GM18909 (cell line): Measurements from ENCODE around the gene AKAP11.
A peak's percentile ranks its signal among the peaks of the same experiment; 100 is the strongest.

Source experiments
- ATAC-seq: cut with Tn5 transposase; IDR thresholded peaks from one replicate; pipeline ENCODE4 v1.9.1; 2021; ENCODE audit warnings: mild to moderate bottlenecking; ENCODE audit not compliant: unreplicated experiment, poor library complexity

AKAP11 gene

DNA sequence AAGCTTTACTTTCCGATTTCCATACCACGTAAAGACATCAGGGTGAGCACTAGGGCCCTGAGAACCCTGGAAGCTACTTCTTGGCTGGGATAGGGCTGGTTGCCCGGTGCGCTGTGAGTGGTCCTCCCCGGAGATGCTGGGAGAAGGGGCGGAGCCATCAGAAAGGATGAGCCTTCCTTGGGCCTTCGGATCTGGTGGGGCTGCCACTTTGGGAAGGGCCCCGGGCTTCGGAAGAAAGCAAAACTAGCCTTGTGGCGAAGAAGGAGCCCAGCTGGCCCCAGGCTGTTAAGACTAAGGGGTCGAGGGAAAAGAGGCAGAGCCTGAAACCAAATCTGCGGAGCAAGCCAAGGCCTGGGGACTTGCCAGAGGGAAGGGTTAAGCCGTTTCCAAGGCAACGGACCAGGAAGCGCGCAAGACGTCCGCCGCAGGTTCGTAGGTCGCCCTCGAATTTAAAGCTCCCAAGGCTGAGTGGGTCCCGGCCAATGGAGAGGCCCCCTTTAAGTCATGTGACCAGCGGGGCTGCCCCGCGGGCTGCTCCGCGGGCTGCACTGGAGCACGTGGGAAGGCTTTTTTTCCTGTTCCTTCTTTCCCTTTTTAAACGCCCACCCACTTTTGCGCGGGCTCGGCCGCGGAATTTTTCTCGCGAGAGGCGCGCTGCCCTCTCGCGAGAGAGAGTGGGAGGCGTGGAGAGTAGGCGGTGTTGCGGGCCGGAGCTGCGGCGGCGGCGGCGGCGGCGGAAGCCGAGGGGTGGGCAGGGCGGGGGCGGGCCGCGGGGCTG lies 426 bp upstream of the AKAP11 start:
- ATAC-seq, result peak; percentile 86

DNA sequence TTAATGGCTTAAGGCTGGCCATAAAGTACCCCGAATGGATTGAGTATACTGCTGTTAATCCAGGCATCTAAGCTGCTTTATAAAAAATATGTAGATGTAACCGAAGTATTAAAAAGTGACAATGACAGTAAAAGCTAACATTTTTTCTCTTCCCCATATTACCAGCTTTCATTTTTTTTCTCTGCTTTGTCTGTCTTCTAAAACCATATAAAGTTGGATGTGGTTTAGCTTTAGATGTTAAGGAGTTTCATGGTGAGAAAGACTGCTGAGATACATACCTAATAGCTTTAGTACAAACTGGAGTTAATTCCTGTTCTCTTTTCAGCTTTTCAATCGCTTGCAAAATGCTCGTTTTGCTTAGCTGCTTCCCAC lies 838 bp downstream of the AKAP11 start:
- no peak for ATAC-seq

DNA sequence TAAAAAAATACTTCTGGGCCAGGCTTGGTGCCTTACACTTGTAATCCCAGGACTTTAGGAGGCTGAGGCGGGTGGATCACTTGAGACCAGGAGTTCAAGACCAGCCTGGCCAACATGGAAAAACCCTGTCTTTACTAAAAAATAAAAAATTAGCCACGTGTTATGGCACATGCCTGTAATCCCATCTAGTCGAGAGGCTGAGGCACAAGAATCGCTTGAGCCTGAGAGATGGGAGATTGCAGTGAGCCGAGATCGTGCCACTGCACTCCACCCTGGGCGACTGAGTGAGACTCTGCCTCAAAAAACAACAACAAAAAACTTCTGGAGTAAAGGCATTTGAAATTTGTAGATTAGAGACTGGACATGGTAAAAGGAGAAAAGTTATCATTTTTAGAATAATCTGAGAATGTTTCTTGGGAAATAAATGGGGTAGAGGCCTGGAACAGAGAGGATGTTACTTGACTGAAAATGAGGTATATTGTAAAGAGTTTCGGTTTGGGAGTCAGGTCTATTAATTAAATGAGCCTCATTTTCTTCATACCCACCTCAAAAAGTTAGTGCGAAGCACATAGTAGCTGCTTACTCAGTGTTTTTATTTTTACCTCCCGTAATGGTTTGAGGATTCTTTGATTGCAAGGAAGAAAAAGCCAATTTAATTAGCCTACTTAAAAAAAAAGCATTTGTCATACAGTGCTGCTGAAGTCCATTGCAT lies 2.6 kb downstream of the AKAP11 start:
- ATAC-seq, result no peak

DNA sequence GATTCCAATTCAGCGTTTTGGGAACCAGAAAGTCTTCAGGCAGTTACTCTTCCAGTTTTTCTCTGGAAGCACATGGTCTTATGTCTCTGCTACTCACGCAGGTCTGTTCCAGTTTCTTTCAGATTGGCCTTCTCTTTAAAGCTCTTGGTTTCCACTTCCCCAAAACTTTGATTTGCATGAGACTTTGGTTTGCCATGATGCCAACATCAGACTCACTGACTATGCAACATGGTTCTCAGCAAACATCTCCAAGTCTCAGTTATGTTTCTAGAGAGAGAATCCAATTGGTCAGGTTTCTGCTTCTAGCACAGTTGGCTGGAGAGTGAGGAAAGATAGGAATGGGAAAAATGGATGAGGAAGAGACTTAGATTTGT lies 3.1 kb downstream of the AKAP11 start:
- ATAC-seq, result peak; percentile 38

DNA sequence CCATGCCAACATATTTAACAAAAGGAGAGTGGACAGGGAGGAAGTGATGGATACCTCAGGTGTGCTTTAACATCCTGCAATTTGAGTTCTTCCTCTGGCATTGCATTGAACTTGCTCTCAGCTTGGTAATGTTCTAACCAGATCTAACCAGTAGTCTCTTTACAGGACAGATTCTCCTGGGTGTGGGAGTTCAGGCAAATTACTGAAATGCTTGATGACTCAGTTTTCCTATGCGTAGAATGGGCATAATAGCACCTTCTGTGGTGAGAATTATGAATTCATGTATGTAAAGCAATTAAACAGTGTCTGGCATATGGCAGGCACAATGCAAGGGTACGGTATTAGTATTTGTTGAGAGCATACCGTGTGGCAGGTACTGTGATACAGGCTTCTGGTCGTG lies 3.6 kb downstream of the AKAP11 start:
- no peak for ATAC-seq

DNA sequence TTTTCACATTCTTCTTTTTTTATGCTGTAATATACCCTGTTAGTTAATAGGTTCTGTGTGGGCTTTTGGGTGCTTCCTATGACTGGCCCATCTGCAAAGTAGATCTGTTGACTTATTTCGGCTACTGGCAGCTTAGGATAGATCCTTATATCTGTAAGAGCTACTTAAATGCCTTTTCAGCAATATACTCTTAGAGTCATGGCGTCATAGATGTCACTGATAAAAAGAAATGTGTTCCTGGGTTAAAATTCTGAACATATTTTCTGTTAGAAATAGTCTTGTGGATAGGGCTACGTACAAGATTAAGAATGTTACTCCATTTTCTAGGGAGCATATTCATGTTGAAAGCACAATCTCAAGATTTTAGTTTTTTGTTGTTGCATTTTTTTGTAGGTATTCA lies 4.7 kb downstream of the AKAP11 start:
- ATAC-seq, result no peak

DNA sequence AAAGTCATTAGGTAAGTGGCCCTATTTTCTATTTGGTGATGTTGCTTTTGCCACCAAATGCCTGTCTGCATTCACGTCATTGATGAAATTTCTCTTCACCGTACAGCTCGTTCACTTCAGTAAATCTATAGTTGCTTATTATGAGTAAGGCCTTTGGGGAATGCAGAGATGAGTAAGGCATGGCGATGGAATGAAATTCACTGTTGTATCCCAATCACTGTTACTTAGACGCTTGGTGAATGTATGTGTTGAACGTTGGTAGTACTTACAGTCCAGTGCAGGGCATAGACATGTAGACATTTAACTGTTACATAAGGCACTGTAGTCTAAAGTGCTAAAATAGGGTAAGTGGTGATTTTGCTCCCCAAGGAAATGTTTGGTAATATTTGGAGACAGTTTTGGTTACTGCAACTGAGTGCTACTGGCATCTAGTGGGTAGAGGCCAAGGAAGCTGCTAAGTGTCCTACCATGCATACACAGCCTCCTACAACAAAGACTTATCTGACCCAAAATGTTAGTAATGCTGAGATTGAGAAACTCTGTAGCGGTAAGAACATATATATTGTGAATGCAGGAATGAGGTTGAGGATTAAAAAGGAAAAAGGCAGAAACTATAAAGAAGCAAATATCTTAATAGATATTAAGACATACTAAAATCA lies 5.8 kb downstream of the AKAP11 start:
- no peak for ATAC-seq

DNA sequence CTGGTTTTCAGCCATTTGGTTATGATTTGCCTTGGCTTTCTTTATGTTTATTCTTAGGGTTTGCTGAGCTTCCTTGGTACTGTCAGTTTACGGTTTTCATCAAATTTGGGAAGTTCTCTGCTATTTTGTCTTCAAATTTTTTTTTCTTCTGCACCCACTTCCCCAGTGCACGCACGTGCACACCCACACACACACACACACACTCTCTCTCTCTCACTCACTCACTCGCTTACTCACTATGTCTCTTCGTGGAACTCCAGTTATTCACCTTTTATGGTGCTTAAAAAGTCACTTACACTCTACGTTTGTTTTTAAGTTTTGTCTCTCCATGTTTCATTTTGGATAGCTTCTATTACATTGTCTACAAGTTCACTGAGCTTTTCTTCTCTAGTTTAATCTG lies 7.1 kb downstream of the AKAP11 start:
- no peak for ATAC-seq

DNA sequence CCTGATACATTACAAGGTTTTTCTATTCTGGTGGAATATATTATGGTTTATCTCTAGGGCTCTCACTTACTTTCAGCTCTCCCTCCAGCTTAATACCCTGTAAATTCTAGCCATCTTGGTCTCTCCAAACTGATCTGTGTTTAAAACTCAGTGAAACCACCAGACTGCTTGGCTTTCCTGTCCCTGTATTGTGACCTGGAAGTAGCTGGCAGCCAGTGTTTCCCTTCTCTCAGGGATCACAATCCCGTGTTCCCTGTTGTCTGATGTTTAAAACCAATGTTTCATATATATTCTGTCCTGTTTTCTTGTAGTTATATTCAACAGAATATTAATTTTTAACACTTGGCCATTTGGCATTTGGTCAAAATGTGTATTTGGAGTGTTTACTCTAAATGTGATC lies 8.0 kb downstream of the AKAP11 start:
- no peak for ATAC-seq

DNA sequence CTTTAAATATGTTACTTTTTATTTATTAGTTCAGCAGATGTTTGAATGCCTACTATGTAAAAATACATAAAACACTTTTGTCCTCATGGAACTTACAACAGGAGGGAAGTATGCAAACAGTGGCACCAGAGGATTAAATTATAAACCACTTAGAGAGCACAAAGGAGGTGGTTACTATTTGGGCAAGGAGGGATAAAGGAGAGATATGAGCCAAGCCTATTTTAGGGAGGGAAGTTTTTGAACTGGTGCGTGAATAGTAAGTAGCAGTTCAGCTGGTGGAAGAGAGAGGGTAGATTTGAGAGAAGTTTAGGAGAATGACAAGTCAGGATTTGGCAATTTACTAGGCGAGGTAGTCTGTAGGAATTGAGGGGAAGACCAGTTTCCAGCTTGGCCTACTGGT lies 8.6 kb downstream of the AKAP11 start:
- ATAC-seq, result no peak

DNA sequence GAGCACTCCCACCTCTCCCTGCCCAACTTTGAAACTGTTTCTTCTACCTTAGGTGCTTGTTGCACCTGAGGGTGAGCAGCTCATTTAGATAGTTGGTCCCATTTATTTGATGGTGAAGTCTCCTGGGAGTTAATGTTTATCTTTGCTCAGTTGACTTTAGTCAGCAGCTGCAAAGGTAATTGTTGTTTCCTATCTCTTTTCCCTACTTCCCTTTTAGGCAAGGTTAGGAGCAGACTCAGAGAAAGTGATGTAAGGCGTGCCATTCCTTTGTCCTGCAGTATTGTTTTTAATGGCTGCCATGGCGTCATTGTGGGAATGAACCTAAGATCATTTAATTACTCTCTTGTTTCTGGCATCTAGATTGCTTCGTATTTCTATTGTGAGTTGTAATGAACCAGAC lies 11.6 kb downstream of the AKAP11 start:
- no peak for ATAC-seq

DNA sequence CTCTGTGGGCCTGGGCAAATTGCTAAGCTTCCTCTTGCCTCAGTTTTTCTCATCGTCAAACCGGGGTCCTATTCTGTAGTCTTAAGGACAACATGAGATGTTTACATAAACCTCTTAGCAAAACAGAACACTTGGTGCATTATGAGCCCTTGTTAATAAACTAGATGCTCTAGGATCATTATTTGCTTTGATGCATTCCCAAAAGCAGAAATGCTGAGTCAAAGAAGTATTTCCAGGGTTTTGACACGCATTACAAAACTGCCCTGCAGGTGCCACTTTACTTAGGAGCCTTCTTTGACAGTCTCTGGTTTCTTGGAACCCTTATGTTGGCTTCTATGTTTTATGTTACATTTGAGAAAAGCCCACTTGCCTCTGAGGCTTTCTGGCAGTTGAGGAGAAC lies 12.1 kb downstream of the AKAP11 start:
- ATAC-seq, result no peak

DNA sequence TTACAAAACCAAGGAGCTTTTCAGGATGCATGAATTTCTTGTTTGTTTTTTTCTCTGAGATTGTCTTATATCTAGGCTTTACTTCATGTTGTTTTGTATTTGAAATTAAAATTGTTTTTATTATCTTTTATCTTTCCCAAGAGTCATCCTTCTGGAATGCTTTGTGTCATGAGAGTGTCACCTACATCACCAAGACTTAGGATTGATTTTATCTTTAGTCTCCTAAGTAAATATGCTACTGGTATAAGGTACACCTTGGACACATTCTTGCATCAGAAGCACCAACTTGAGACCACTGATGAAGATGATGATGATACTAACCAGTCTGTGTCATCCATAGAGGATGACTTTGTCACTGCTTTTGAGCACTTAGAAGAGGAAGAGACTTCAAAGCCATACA lies 26.4 kb downstream of the AKAP11 start:
- ATAC-seq, result no peak

DNA sequence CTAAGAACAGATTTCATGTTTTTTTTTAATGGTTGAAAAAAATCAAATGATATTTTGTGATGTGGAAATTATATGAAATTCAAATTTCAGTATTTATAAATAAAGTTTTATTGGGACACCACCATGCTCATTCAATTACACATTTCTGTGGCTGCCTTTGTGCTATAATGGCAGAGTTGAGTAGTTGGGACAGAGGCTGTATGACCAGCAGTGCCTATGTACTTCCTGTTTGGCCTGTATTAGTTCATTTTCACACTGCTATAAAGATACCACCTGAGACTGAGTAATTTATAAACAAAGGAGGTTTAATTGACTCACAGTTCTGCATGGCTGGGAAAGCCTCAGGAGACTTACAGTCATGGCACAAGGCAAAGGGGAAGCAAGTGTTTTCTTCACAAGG lies 33.6 kb downstream of the AKAP11 start:
- no peak for ATAC-seq

DNA sequence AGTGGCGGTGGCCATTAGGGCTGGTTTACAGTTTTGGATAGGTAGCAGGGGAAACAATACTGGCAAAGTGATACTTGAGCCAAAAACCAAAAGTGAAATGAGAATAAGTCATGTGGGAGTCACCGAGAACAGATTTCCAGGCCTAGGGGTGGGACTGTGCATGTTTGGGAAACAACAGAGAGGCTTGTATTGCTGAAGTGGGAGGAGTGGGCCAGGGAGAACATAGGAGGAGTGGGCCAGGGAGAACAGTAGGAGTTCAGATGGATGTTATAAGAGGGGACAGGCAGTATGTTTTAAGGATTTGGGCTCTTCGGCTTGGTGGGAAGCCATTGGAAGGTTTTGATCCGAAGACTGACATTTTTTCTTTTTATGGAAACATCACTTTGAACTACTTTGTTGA lies 35.5 kb downstream of the AKAP11 start:
- ATAC-seq, result no peak

DNA sequence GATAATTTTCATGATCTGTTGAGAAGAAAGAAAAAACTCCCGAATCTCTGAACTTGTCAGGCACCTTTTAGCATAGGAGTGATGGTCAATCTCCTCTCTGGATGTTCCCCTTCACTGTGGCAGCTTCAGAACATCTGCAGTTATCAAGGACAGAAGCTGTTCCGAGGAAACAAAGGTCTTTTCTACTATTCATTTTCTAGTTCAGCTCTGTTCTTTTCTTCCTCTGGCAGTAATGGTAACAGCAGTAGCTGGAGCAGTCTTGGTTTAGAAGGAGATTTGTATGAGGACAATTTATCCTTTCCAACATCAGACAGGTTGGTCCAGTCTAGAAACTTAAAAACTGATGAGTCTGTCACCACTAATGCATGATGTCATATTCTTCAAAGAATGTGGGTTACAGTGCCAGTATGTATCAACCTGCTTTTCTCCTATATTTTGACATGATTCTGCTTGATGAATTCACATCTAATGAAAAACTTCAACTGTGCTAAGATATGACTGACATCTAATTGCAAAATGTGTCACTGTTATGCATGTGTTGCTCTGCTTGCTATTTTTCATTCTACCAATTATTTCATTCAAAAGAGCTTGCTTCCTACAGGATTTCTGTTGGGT lies 41.0 kb downstream of the AKAP11 start:
- no peak for ATAC-seq

DNA sequence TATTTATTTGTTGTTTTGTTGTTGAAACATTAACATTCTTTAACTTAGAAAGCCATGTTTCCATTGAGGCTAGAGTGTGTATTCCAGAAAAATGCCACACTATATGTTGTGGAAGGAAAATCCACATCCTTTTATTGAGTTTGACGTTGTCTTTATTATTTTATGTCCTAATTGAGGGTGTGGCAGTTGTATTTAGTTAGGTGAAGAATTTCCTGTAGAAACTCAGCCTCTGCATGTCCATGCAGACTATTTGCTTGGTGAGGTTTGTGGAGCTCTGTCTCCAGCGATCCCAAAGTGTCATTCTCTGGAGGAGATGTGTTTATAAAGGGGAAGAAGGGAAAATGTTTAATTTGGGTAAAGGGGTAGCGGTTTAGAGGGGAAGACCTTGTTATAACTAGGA lies 46.6 kb downstream of the AKAP11 start:
- ATAC-seq, result no peak

DNA sequence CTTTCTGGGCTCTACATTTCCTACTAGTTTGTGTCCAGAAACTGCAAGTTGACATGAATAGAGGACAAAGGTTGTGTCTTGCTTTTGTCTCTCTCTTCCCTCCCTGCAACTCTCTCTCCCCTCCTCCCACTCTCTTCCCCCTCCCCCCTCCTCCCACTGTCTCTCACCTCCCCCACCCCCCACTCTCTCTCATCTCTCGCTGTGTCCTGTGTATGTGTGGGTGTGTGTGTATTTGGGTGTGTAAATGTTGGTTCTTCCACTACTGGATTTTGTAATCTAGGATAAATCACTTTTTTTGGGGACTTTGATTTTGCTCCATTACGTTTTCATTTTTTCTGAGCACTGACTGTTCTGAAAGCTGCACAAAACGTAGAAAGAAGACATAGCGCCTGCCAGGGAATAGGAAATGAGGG lies 48.4 kb downstream of the AKAP11 start:
- ATAC-seq, result no peak

DNA sequence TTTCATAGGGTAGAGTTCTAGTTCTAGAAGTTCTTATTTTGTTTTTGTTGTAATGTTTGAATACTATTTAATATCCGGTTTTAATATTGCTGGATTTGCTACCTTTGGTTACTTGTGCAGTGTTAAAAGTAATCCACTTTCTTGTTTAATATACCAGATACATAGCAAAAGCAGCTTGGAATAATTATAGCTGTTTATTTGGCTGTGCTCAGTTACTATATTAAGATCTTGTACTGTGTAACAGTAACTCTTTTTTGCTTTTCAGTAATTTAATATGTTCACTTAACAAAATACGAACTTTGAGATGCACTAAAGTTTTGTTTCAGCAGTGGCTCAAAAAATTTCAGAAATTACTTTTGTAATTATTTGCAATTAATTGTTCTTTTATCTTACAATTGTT lies 50.9 kb downstream of the AKAP11 start:
- no peak for ATAC-seq

DNA sequence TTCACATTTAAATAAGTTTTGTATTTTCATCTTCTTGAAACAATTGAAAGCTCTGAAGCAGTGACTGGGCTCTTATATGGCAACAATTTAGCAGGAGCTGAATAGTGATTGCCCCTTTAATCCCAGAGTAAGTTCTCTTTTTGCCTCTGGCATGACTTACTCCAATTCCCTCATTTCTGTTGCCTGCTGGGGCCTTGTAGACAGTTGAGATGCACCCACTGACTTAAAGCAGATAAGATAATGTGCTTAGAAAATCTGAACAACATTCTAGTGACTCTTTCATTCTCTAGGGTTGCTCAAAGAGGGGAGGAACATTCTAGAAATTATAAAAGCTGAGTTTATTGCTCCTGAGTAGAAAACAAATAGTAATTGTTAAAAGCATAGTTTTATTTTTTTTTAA lies 52.8 kb downstream of the AKAP11 start:
- ATAC-seq, result no peak

DNA sequence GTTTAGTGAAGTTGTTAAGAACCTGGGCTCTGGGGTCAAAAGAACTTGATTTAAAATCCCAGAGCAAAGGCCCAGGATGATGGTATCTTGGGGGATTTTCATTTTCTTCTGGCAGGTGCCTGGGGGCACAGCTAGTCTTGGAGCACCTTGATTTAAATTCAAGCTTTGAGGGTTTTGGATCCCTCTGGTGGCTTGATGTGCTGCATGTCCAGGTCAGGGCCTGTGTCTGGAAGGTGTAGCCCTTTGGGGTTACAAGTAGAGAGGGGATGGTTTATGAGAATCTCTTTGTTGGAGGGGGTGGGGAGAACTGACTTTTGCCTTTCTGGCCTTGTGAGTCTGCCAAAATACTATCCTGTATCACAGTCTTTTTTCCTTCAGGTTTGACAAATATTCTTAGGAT lies 55.8 kb downstream of the AKAP11 start:
- no peak for ATAC-seq
